HCT116 (cell line): ENCODE results near the gene OLFML2A. TPM values are rescaled to one million over a fixed set of nuclear protein-coding genes. Genes with fewer than 3 reads are reported as not detected.
A peak's percentile ranks its signal among the peaks of the same experiment; 100 is the strongest.

Experiments
- ATAC-seq: fragments of 200-7000 bp; cut with Tn5 transposase; 2 replicates; pipeline ENCODE4 v1.9.1; 2020; ENCODE audit warnings: mild to moderate bottlenecking, moderate library complexity
- BruUV-seq: library from RNA; stranded (reverse); fragments of 400-500 nt; replicated peaks from 2 replicates; lab custom pipeline; 2021; lab: Mats Ljungman, UMichigan
- CTCF ChIA-PET: fragments of 300-600 bp; sonication (Branson Sonifier 250); formaldehyde crosslinking; loops from one replicate; lab custom pipeline; 2021; ENCODE audit warnings: antibody characterized with exemption; lab: Charles Lee
- POLR2A ChIA-PET: fragments of 300-600, 350-600 bp; sonication (Branson Sonifier 250); formaldehyde crosslinking; loops from one replicate; lab custom pipeline; 2021; ENCODE audit warnings: antibody characterized with exemption; lab: Charles Lee
- RAD21 ChIA-PET, 2 experiments: fragments of 300-600 bp; sonication (Branson Sonifier 250); formaldehyde crosslinking; loops; one replicate each; lab custom pipeline; 2023; ENCODE audit warnings: low total read pairs in 2 of 2; ENCODE audit not compliant: uncharacterized antibody in 2 of 2, unreplicated experiment in 2 of 2, low non-redundant PET in 1 of 2; lab: Charles Lee
- DNase-seq: peaks from one replicate; pipeline ENCODE4 v3.0.0-alpha.2; 2010; ENCODE audit warnings: low read depth, low spot score
- H2AFZ ChIP-seq: fragments of 200-600 bp; shearing (Covaris generic), sonication (generic); 2 replicates; pipeline ENCODE4 v1.6.1; 2017; ENCODE audit warnings: low read depth, mixed run types, mixed read lengths, antibody characterized with exemption, low read length; ENCODE audit not compliant: poor library complexity, severe bottlenecking
- H3K27ac ChIP-seq: 2 replicates; pipeline ENCODE4 v1.5.1; 2012; ENCODE audit warnings: low read depth, low read length
- H3K27me3 ChIP-seq: fragments of 200-600 bp; sonication (generic); 2 replicates; pipeline ENCODE4 v1.6.1; 2016; ENCODE audit warnings: mixed run types, low read length, mixed read lengths; ENCODE audit not compliant: insufficient read depth
- H3K36me3 ChIP-seq, 2 experiments: fragments of 200-500 bp in 1 of 2; fragments of 200-600 bp in 1 of 2; sonication (Bioruptor generic) in 1 of 2; sonication (generic) in 1 of 2; 2 replicates each; pipeline versions ENCODE4 v1.5.1 to v1.6.1; 2014 to 2016; ENCODE audit warnings: low read length in 2 of 2, inconsistent platforms in 1 of 2, mixed read lengths in 1 of 2, mixed run types in 1 of 2; ENCODE audit not compliant: insufficient read depth in 2 of 2, control insufficient read depth in 1 of 2
- H3K4me1 ChIP-seq, 2 experiments: fragments of 200-600 bp in 1 of 2; sonication (generic) in 1 of 2; 2 replicates each; pipeline versions ENCODE4 v1.5.1 to v1.6.1; 2012 to 2017; ENCODE audit warnings: low read length in 2 of 2, inconsistent platforms in 1 of 2, mild to moderate bottlenecking in 1 of 2, mixed read lengths in 1 of 2, mixed run types in 1 of 2, moderate library complexity in 1 of 2; ENCODE audit not compliant: insufficient read depth in 2 of 2, control insufficient read depth in 1 of 2
- H3K4me2 ChIP-seq: fragments of 200-600 bp; sonication (generic); 2 replicates; pipeline ENCODE4 v1.6.1; 2017; ENCODE audit warnings: mixed run types, low read length, mixed read lengths
- H3K4me3 ChIP-seq, 2 experiments: fragments of 200-600 bp in 1 of 2; sonication (generic) in 1 of 2; replicated peaks in 1 of 2; 2 replicates each; pipeline ENCODE4 v1.5.1; 2011 to 2016; ENCODE audit warnings: low read length in 2 of 2, control low read depth in 1 of 2, low read depth in 1 of 2, mild to moderate bottlenecking in 1 of 2, mixed read lengths in 1 of 2, mixed run types in 1 of 2
- H3K79me2 ChIP-seq: fragments of 200-600 bp; sonication (generic); 2 replicates; pipeline ENCODE4 v1.6.1; 2017; ENCODE audit warnings: mild to moderate bottlenecking, mixed run types, low read length, moderate library complexity, mixed read lengths; ENCODE audit not compliant: insufficient read depth
- H3K9ac ChIP-seq: fragments of 200-600 bp; sonication (generic); 2 replicates; pipeline ENCODE4 v1.6.1; 2016; ENCODE audit warnings: low read length, mixed read lengths
- H3K9me2 ChIP-seq: fragments of 200-600 bp; sonication (generic), shearing (Covaris generic); 2 replicates; pipeline ENCODE4 v1.6.1; 2017; ENCODE audit warnings: mixed run types, mild to moderate bottlenecking, moderate library complexity; ENCODE audit not compliant: insufficient read depth
- H3K9me3 ChIP-seq, 2 experiments: fragments of 200-500 bp in 1 of 2; fragments of 200-600 bp in 1 of 2; sonication (Bioruptor generic) in 1 of 2; sonication (generic) in 1 of 2; 2 replicates each; pipeline ENCODE4 v1.6.1; 2014 to 2017; ENCODE audit warnings: low read length in 2 of 2, mixed read lengths in 2 of 2, inconsistent platforms in 1 of 2, low read depth in 1 of 2, mild to moderate bottlenecking in 1 of 2, mixed run types in 1 of 2, moderate library complexity in 1 of 2; ENCODE audit not compliant: control insufficient read depth in 1 of 2, insufficient read depth in 1 of 2
- H4K20me1 ChIP-seq: fragments of 200-600 bp; sonication (generic), shearing (Covaris generic); 2 replicates; pipeline ENCODE4 v1.6.1; 2017; ENCODE audit warnings: mixed run types, mild to moderate bottlenecking, moderate library complexity; ENCODE audit not compliant: insufficient read depth
- CBX3 ChIP-seq: IDR thresholded peaks from 2 replicates; pipeline ENCODE4 v1.6.1; 2012; ENCODE audit warnings: low read depth
- CEBPB ChIP-seq: IDR thresholded peaks from 2 replicates; pipeline ENCODE4 v1.6.1; 2012; ENCODE audit warnings: low read depth
- EZH2phosphoT487 ChIP-seq: fragments of 200-600 bp; IDR thresholded peaks from 2 replicates; pipeline ENCODE4 v1.6.1; 2018; ENCODE audit warnings: antibody characterized with exemption, borderline replicate concordance
- JUND ChIP-seq: IDR thresholded peaks from 2 replicates; pipeline ENCODE4 v1.6.1; 2012
- POLR2A ChIP-seq: IDR thresholded peaks from 2 replicates; pipeline ENCODE4 v1.7.0; 2011; ENCODE audit warnings: borderline replicate concordance; ENCODE audit not compliant: insufficient read depth, insufficient read length; ENCODE audit errors: extremely low read depth
- SIN3A ChIP-seq: IDR thresholded peaks from 2 replicates; pipeline ENCODE4 v1.6.1; 2012; ENCODE audit warnings: low read depth
- YY1 ChIP-seq: IDR thresholded peaks from 2 replicates; pipeline ENCODE4 v1.6.1; 2011; ENCODE audit warnings: low read length, low read depth, moderate library complexity, mild to moderate bottlenecking; ENCODE audit not compliant: insufficient replicate concordance; ENCODE audit errors: extremely low read depth
- ZNF274 ChIP-seq: fragments of 200-500 bp; sonication (Bioruptor generic); IDR thresholded peaks from 2 replicates; pipeline ENCODE4 v1.6.1; 2014; ENCODE audit warnings: mild to moderate bottlenecking, low read depth, low read length, inconsistent platforms
- intact Hi-C: fragments of 100-400 bp; cut with micrococcal nuclease; formaldehyde crosslinking; loops from 2 replicates; pipeline ENCODE4 v1.10.0; 2022
- total RNA-seq: library from RNA; stranded (reverse); gene quantifications from one replicate; pipeline ENCODE4 v1.2.1, GENCODE V29; 2021; ENCODE audit not compliant: unreplicated experiment

Gene OLFML2A
- total RNA-seq, 1 experiment from 2014 or later: 6.3 TPM

GRCh38 chr9:124852121-124852828 is 75.3 kb downstream of the OLFML2A start:
- ChIA-PET CTCF (interaction anchor here (0.6 to 11.7 kb wide), 34 partner anchors 10 to 526 kb away, joined by 3 to 601 read pairs (median 5); partner anchors contain the start of genes ARPC5L, NR6A1, OLFML2A and RPL35), RAD21 (interaction anchor here (0.5 to 3.3 kb wide), 18 partner anchors 10 to 291 kb away, joined by 3 to 49 read pairs (median 6); partner anchors contain the start of genes NR6A1 (in 2 of the 2), OLFML2A (in 2 of the 2), ARPC5L (in 1 of the 2) and RPL35 (in 1 of the 2)), POLR2A (interaction anchor here (1.0 to 2.3 kb wide), 11 partner anchors 9 to 80 kb away, joined by 3 to 30 read pairs (median 5); partner anchors contain the start of genes ARPC5L, NR6A1, OLFML2A and RPL35)
- Histone ChIP-seq H3K9ac (no peak overlapping the region), H3K27me3 (no peaks in the 10 kb centered on the region), H3K4me1 (peaks cover 5 to 23% of the 10 kb centered on the region in 2 experiments; a peak in 3 of 4 replicates), H3K79me2 (no peaks in the 10 kb centered on the region), H3K4me3 (peak overlapping the region in 1 of 2 experiments; percentile 32; a peak in 1 of 4 replicates), H3K9me3 (no peaks in the 10 kb centered on the region), H3K4me2 (peak overlapping the region; percentile 78), H3K27ac (0 out of 2 replicates have a peak overlapping the region, but pooled peaks have one; percentile 37), H2AFZ (no peak overlapping the region), H4K20me1 (peaks cover 16% of the 10 kb centered on the region; the same call in 1 of the 2 replicates), H3K36me3 (peaks cover under 1 to 4% of the 10 kb centered on the region in 2 experiments; a peak in 2 of 4 replicates), H3K9me2 (no peaks in the 10 kb centered on the region)
- BruUV-seq: no TSS peak
- no peak for TF ChIP-seq YY1
- no peak for TF ChIP-seq ZNF274
- TF ChIP-seq CEBPB: no peak
- TF ChIP-seq JUND: no peak
- TF ChIP-seq CBX3: no peak
- TF ChIP-seq POLR2A: no peak
- TF ChIP-seq SIN3A: no peak
- TF ChIP-seq EZH2phosphoT487: no peak
- intact Hi-C loops: loop anchor here (1.0 to 10.0 kb wide), 4 partner anchors 39 to 437 kb away; partner anchors contain the start of gene PSMB7
- no peak for DNase-seq
- ATAC-seq: no peak
